Measurements from ENCODE around the gene SUMF2. TPM values are rescaled to one million over a fixed set of nuclear protein-coding genes. Genes with fewer than 3 reads are reported as not detected.
A peak's percentile ranks its signal among the peaks of the same experiment; 100 is the strongest.
"Not testable (repeated sequence)": the region's sequence is repeated elsewhere in the genome, so short reads cannot be mapped to it uniquely, and the experiment has no call there.

Gene SUMF2
- total and polyA plus RNA-seq, 2 donors from 2014 or later: 175 to 202 TPM

GRCh38 chr7:56079450-56080185 lies 15.5 kb downstream of the SUMF2 start:
- FAIRE-seq (no peak), DNase-seq (peak in 2 of 5 donors; percentile 47 to 94)
- Histone ChIP-seq H3K9ac (ENCODE audit: low read length in 3 of 3) (peak overlapping the region in 1 of 3 donors; percentile 12), H3K4me3 (ENCODE audit: low read length in 3 of 3) (no peak overlapping the region), H3K36me3 (ENCODE audit: control insufficient read depth in 2 of 3, insufficient read depth in 3 of 3, low read length in 3 of 3) (peaks cover 0 to 3% (median 2%) of the 10 kb centered on the region in 3 donors), H3K4me1 (ENCODE audit: control insufficient read depth in 2 of 3, insufficient read depth in 2 of 3, low read depth in 1 of 3, low read length in 3 of 3) (peaks cover 0 to 10% (median 8%) of the 10 kb centered on the region in 3 donors), H3K9me3 (ENCODE audit: control insufficient read depth in 2 of 3, insufficient read depth in 1 of 3, low read length in 3 of 3) (no peaks in the 10 kb centered on the region), H3K27me3 (ENCODE audit: control insufficient read depth, insufficient read depth, low read length) (no peaks in the 10 kb centered on the region), H3K27ac (ENCODE audit: low read depth in 2 of 2, low read length in 2 of 2) (no peak overlapping the region)
- intact Hi-C loops (cut with DNase I): no loop called here
- TF ChIP-seq CTCF (IDR thresholded peaks at IDR 0.05; ENCODE audit: borderline replicate concordance, extremely low read depth, insufficient read depth): peak; percentile 34

GRCh38 chr7:56080726-56081435 lies 16.8 kb downstream of the SUMF2 start:
- intact Hi-C loops (cut with DNase I); H3K27ac ChIP-seq (ENCODE audit: low read depth in 2 of 2, low read length in 2 of 2); FAIRE-seq; H3K4me1 ChIP-seq (ENCODE audit: control insufficient read depth in 2 of 3, insufficient read depth in 2 of 3, low read depth in 1 of 3, low read length in 3 of 3); H3K9me3 ChIP-seq (ENCODE audit: control insufficient read depth in 2 of 3, insufficient read depth in 1 of 3, low read length in 3 of 3); H3K9ac ChIP-seq (ENCODE audit: low read length in 3 of 3); H3K4me3 ChIP-seq (ENCODE audit: low read length in 3 of 3); H3K27me3 ChIP-seq (ENCODE audit: control insufficient read depth, insufficient read depth, low read length); DNase-seq; H3K36me3 ChIP-seq (ENCODE audit: control insufficient read depth in 2 of 3, insufficient read depth in 3 of 3, low read length in 3 of 3): not testable (repeated sequence)

- H3K4me3 ChIP-seq (ENCODE audit: low read length in 3 of 3): no peak overlapping the region
- no peak for TF ChIP-seq CTCF (IDR thresholded peaks at IDR 0.05; ENCODE audit: borderline replicate concordance, extremely low read depth, insufficient read depth)
- intact Hi-C loops (cut with DNase I): no loop called here
- H3K27me3 ChIP-seq (ENCODE audit: control insufficient read depth, insufficient read depth, low read length): no peaks in the 10 kb centered on the region
- FAIRE-seq (no peak), DNase-seq (peak in 1 of 5 donors; percentile 73)
- peaks cover 0 to 3% (median 2%) of the 10 kb centered on the region in 3 donors for H3K36me3 ChIP-seq (ENCODE audit: control insufficient read depth in 2 of 3, insufficient read depth in 3 of 3, low read length in 3 of 3)
- no peak overlapping the region for H3K9ac ChIP-seq (ENCODE audit: low read length in 3 of 3)
- H3K27ac ChIP-seq (ENCODE audit: low read depth in 2 of 2, low read length in 2 of 2): no peak overlapping the region
- H3K9me3 ChIP-seq (ENCODE audit: control insufficient read depth in 2 of 3, insufficient read depth in 1 of 3, low read length in 3 of 3): no peaks in the 10 kb centered on the region
- H3K4me1 ChIP-seq (ENCODE audit: control insufficient read depth in 2 of 3, insufficient read depth in 2 of 3, low read depth in 1 of 3, low read length in 3 of 3): peaks cover 0 to 10% (median 8%) of the 10 kb centered on the region in 3 donors
Measured at GRCh38 chr7:56081626-56082340, 17.7 kb downstream of the SUMF2 start.

Measured in kidney (tissue), 14 donors.